Measurements from ENCODE around the gene FUT2. TPM values are rescaled to one million over a fixed set of nuclear protein-coding genes. Genes with fewer than 3 reads are reported as not detected.
"Not testable (repeated sequence)": the region's sequence is repeated elsewhere in the genome, so short reads cannot be mapped to it uniquely, and the experiment has no call there.

FUT2 gene
- polyA plus RNA-seq, 10 donors, result 0.39 to 1.2 (median 0.83) TPM

- DNase-seq, result no peak
Observed at GRCh38 chr19:48702701-48703100, 6.9 kb downstream of the FUT2 start.

GRCh38 chr19:48703316-48703715 is 7.5 kb downstream of the FUT2 start:
- no peak for DNase-seq

GRCh38 chr19:48705431-48705830 is 9.7 kb downstream of the FUT2 start:
- no peak for DNase-seq

GRCh38 chr19:48708471-48708870 is 12.7 kb downstream of the FUT2 start:
- no peak for DNase-seq

GRCh38 chr19:48711106-48711662 is 15.4 kb downstream of the FUT2 start:
- no peak for DNase-seq

GRCh38 chr19:48713041-48713863 is 17.5 kb downstream of the FUT2 start:
- peak in 1 of 3 donors; percentile 50 for DNase-seq

- peak; percentile 99 to 100 (median 100) for DNase-seq
Observed at GRCh38 chr19:48713864-48714755, 18.3 kb downstream of the FUT2 start.

GRCh38 chr19:48714759-48715675 is 19.2 kb downstream of the FUT2 start:
- peak in 1 of 3 donors; percentile 21 for DNase-seq

- DNase-seq, result peak in 2 of 3 donors; percentile 44 to 79
Observed at GRCh38 chr19:48715681-48716171, 20.0 kb downstream of the FUT2 start.

- peak; percentile 82 to 94 (median 84) for DNase-seq
Observed at GRCh38 chr19:48716562-48717291, 21.0 kb downstream of the FUT2 start.

- not testable (repeated sequence) for DNase-seq
Observed at GRCh38 chr19:48718106-48718505, 22.3 kb downstream of the FUT2 start.

GRCh38 chr19:48718711-48719231 is 23.0 kb downstream of the FUT2 start:
- DNase-seq, result peak in 1 of 3 donors; percentile 33

- DNase-seq, result peak; percentile 59 to 76 (median 74)
Observed at GRCh38 chr19:48719263-48720171, 23.7 kb downstream of the FUT2 start, which contains the start of gene MAMSTR. TSS of gene MAMSTR (minus strand) at chr19:48719725. CDS start at chr19:48719031, 694 bp downstream.

GRCh38 chr19:48720251-48720612 is 24.5 kb downstream of the FUT2 start:
- DNase-seq, result peak in 1 of 3 donors; percentile 59

GRCh38 chr19:48720613-48721296 is 25.0 kb downstream of the FUT2 start:
- DNase-seq, result peak; percentile 99 to 100 (median 100)

GRCh38 chr19:48722196-48722708 is 26.5 kb downstream of the FUT2 start:
- no peak for DNase-seq

All from muscle of back (tissue), 11 donors.